Subcutaneous abdominal adipose tissue (tissue), 5 donors: ENCODE data around the gene NUTF2.
"Not testable (repeated sequence)": the region's sequence is repeated elsewhere in the genome, so short reads cannot be mapped to it uniquely, and the experiment has no call there.

Experiments
- H3K27ac ChIP-seq: one replicate; pipeline ENCODE4 v1.7.0; 2013; ENCODE audit warnings: low read depth, mild to moderate bottlenecking, inconsistent platforms, low read length, moderate library complexity
- H3K27me3 ChIP-seq, 5 donors: one replicate each; pipeline ENCODE4 v1.7.0; 2013; ENCODE audit warnings: low read length in 5 of 5, inconsistent platforms in 1 of 5; ENCODE audit not compliant: control insufficient read depth in 5 of 5, insufficient read depth in 4 of 5
- H3K36me3 ChIP-seq, 5 donors: one replicate each; pipeline ENCODE4 v1.7.0; 2013; ENCODE audit warnings: low read length in 5 of 5; ENCODE audit not compliant: control insufficient read depth in 5 of 5, insufficient read depth in 5 of 5
- H3K4me1 ChIP-seq, 5 donors: one replicate each; pipeline ENCODE4 v1.7.0; 2013; ENCODE audit warnings: low read length in 5 of 5, mild to moderate bottlenecking in 3 of 5, moderate library complexity in 1 of 5; ENCODE audit not compliant: control insufficient read depth in 5 of 5, insufficient read depth in 5 of 5
- H3K4me3 ChIP-seq, 5 donors: one replicate each; pipeline ENCODE4 v1.7.0; 2013; ENCODE audit warnings: low read length in 5 of 5, low read depth in 1 of 5
- H3K9ac ChIP-seq, 5 donors: one replicate each; pipeline ENCODE4 v1.7.0; 2013; ENCODE audit warnings: low read length in 5 of 5, mild to moderate bottlenecking in 4 of 5, moderate library complexity in 3 of 5
- H3K9me3 ChIP-seq, 5 donors: one replicate each; pipeline ENCODE4 v1.7.0; 2013; ENCODE audit warnings: low read length in 5 of 5; ENCODE audit not compliant: control insufficient read depth in 5 of 5
- donor health status: healthy.
- donor health status: healthy.
- donor health status: healthy.
- donor health status: healthy.
- donor health status: healthy.

The NUTF2 gene

DNA sequence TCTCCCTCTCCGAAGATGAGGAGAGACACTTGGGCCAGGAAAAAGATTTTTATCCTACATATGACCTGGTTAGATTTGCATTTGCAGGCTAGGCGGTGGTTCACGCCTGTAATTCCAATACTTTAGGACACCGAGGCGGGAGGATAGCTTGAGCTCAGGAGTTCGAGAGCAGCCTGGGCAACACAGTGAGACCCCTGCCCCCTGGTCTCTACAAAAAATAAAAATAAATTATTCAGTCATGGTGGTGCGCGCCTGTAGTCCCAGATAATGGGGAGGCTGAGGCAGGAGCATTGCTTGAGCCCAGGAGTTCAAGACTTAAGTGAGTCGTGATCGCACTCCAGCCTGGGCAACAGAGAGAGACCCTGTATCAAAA, 12.5 kb upstream of the NUTF2 start:
- Histone ChIP-seq H3K9ac (peak overlapping the region in 2 of 5 donors; percentile 88 to 93), H3K9me3 (no peaks in the 10 kb centered on the region), H3K4me1 (peaks cover 4 to 22% (median 18%) of the 10 kb centered on the region in 5 donors), H3K4me3 (peak overlapping the region; percentile 71 to 84 (median 80)), H3K27ac (no peak overlapping the region), H3K36me3 (peaks cover 0 to 31% (median 30%) of the 10 kb centered on the region in 5 donors), H3K27me3 (no peaks in the 10 kb centered on the region)

DNA sequence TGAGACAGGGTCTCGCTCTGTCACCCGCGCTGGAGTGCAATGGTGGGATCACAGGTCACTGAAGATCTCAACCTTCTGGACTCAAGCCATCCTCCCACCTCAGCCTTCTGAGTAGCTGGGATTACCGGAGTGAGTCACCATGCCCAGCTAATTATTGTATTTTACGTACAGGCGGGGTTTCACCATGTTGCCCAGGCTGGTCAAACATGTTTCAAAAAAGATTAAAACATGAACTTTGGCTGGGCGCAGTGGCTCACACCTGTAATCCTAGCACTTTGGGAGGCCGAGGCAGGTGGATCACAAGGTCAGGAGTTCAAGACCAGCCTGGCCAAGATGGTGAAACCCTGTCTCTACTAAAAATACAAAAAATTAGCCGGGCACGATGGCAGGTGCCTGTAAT, 9.5 kb upstream of the NUTF2 start:
- not testable (repeated sequence) for H3K4me3 ChIP-seq, H3K36me3 ChIP-seq, H3K27me3 ChIP-seq, H3K27ac ChIP-seq, H3K9me3 ChIP-seq, H3K9ac ChIP-seq
- H3K4me1 ChIP-seq = peaks cover 7 to 27% (median 25%) of the 10 kb centered on the region in 5 donors

DNA sequence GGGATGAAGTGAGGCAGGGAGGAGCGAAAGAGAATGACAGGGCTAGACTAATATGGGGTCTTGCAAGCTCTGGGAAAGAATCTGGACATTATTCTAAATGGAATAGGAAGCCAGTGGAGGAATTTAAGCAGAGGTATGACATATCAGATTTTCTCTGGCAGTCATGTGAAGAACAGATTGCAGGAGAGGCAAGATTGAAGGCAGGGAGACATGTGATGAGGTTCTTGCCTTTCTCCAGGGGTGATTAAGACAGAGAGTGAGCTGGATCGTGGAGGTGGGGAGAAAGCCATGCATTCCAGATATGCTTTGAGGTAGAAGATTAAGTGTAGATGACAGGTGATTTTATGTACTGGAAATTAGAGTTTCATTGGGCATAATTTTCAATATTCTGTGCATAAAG, 8.9 kb upstream of the NUTF2 start:
- no peak overlapping the region for H3K9ac ChIP-seq
- H3K36me3 ChIP-seq = no peaks in the 10 kb centered on the region
- H3K9me3 ChIP-seq = no peaks in the 10 kb centered on the region
- H3K4me3 ChIP-seq = no peak overlapping the region
- no peaks in the 10 kb centered on the region for H3K27me3 ChIP-seq
- H3K4me1 ChIP-seq = peaks cover 7 to 26% (median 22%) of the 10 kb centered on the region in 5 donors
- no peak overlapping the region for H3K27ac ChIP-seq

DNA sequence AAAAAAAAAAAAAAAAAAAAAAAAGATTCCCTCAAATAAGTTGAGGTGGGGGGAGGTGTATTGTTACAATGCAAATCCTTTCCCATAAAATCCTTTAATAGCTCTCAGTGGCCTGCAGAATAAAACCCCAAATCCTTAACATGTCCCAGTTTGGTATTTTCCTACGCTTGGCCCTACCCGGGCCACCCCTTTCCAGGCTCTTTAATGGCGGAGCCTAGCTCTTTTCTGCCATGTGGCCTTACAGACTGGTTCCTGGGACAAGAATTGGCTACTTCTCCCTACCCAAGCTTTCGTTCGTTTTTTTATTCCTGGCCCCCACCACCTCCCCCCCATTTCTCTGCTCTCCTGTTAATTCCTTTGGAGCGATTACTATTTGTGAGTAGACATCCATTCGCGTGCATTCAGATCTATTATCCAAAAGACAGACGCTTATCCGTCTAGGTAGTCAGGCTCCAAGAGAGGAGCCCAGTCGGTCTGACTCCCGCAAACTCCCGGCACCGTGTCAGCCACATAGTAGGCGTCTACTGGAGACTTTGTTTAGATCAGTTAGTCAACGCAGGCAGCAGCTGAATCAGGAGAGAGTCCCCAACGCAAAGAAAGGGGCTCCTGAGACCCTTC, 5.4 kb upstream of the NUTF2 start:
- H3K4me1 ChIP-seq = peaks cover 20 to 46% (median 45%) of the 10 kb centered on the region in 5 donors
- H3K9me3 ChIP-seq = no peaks in the 10 kb centered on the region
- H3K9ac ChIP-seq = peak overlapping the region in 4 of 5 donors; percentile 86 to 96 (median 92)
- H3K27me3 ChIP-seq = no peaks in the 10 kb centered on the region
- H3K27ac ChIP-seq = peak overlapping the region; percentile 97
- H3K4me3 ChIP-seq = peak overlapping the region; percentile 67 to 97 (median 82)
- peaks cover 0 to 2% (median 0%) of the 10 kb centered on the region in 5 donors for H3K36me3 ChIP-seq

DNA sequence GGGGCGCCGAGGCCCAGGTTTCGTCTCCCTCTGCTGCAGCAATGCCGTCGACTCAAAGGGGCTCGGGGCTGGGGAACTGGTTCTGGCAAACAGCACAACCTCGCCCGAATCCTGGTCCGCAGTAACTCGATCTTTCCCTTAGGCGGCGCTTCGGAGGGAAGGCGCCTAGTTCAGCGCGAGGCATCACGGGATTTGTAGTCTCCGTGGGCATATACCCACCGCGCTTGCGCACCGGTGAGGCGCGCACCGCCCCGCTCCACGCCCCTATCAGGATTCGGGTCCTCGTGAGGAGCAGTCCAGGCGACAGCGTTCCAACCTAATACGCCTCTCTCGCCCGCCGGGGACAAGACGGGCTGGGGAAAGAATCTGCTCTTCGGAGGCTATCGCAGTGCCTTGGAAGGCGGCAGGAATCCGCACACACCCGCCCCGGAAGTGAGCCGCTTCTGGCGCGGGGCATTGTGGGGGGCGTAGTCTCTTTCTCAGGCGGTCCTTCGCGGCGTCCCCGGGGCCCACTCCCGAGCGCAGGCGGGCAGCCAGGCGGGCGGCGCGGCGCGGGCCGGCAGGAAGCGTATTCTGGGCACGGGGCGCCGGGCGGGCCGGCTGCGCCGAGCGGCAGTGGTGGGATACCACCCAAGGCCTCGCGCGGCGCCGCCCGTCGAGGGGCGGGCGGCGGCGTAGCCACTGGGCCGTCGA, 4.8 kb upstream of the NUTF2 start, which contains the start of gene THAP11:
Gene THAP11 (plus strand): TSS at position 505 of the 693 bp plus-strand sequence. CDS start 235 bp downstream, outside the sequence.
- Histone ChIP-seq H3K4me1 (peaks cover 20 to 48% (median 46%) of the 10 kb centered on the region in 5 donors), H3K27ac (peak within 1 kb of the TSS; percentile 97), H3K4me3 (peak within 1 kb of the TSS; percentile 75 to 97 (median 86)), H3K9me3 (no peaks in the 10 kb centered on the region), H3K36me3 (peaks cover 0 to 2% (median 0%) of the 10 kb centered on the region in 5 donors), H3K27me3 (no peaks in the 10 kb centered on the region), H3K9ac (peak within 1 kb of the TSS; percentile 81 to 96 (median 90))

GRCh38 chr16:67842509-67843342, 4.0 kb upstream of the NUTF2 start:
- Histone ChIP-seq H3K27ac (peak overlapping the region; percentile 97), H3K27me3 (no peaks in the 10 kb centered on the region), H3K4me1 (peaks cover 20 to 54% (median 52%) of the 10 kb centered on the region in 5 donors), H3K9ac (peak overlapping the region; percentile 70 to 94 (median 81)), H3K36me3 (peaks cover 0 to 2% (median 0%) of the 10 kb centered on the region in 5 donors), H3K9me3 (no peaks in the 10 kb centered on the region), H3K4me3 (peak overlapping the region; percentile 75 to 97 (median 86))

DNA sequence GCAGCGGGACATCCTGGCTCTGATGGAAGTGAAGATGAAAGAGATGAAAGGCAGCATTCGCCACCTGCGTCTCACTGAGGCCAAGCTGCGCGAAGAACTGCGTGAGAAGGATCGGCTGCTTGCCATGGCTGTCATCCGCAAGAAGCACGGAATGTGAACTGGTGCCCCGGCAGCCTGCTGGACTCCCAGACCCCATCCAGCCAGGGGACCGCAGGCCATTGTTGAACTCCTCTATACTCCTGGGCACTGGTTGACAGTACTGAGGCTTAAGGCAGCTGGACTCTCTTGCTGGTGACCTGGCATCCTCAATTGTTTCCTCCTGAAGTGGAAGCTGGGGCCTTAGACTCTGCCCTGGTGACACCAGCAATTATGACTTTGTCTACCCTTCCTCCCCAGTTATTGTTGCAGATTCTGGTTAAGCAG, 3.4 kb upstream of the NUTF2 start:
- H3K9me3 ChIP-seq = no peaks in the 10 kb centered on the region
- peaks cover 0 to 2% (median 0%) of the 10 kb centered on the region in 5 donors for H3K36me3 ChIP-seq
- no peaks in the 10 kb centered on the region for H3K27me3 ChIP-seq
- peak overlapping the region; percentile 62 to 86 (median 79) for H3K9ac ChIP-seq
- peak overlapping the region; percentile 97 for H3K27ac ChIP-seq
- H3K4me3 ChIP-seq = peak overlapping the region; percentile 75 to 97 (median 86)
- H3K4me1 ChIP-seq = peaks cover 22 to 60% (median 58%) of the 10 kb centered on the region in 5 donors

GRCh38 chr16:67844497-67844896, 2.2 kb upstream of the NUTF2 start:
- H3K9ac ChIP-seq = peak overlapping the region in 1 of 5 donors; percentile 79
- H3K9me3 ChIP-seq = no peaks in the 10 kb centered on the region
- no peaks in the 10 kb centered on the region for H3K27me3 ChIP-seq
- H3K36me3 ChIP-seq = peaks cover 0 to 2% (median 0%) of the 10 kb centered on the region in 5 donors
- no peak overlapping the region for H3K4me3 ChIP-seq
- peaks cover 22 to 63% (median 60%) of the 10 kb centered on the region in 5 donors for H3K4me1 ChIP-seq
- peak overlapping the region; percentile 93 for H3K27ac ChIP-seq

DNA sequence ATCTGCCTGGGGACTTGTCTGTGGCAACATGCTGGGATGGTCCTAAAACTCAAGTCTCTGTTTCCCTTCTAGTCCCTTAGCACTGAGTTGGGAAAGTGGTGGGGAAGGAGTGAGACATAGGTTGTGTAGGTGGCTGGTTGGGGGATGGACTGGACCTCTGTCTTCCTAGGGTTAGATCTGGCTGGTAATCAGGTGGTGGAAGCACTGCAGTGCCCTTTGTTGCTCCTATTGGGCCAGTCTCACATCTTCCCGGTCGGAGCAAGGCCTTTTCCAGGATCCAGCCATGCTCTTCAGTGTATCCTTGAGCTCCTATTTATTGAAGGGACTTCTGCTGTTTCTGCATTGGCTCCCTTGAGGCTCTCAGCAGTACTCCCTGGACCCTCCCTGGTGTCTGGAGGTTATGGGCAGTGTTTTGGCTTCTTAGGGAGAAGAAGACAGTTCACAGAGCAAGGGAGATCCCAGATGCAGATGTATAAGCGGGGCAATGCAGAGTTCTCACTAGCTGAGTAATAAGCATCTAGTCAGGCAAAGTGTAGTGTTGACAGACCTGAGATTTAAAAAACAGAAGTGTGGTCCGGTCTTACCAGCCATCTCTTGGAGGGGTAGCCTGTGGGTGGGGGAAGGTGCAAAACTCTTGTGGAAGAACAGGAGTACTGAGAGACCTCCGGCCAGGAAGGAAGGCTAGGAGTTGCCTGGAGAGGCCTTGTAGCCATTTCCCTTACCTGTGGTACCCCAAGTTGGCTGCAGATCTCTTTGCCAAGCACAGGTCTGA, 1.3 kb upstream of the NUTF2 start:
- H3K4me3 ChIP-seq = peak overlapping the region; percentile 67 to 94 (median 82)
- peak overlapping the region; percentile 93 for H3K27ac ChIP-seq
- H3K4me1 ChIP-seq = peaks cover 22 to 63% (median 60%) of the 10 kb centered on the region in 5 donors
- H3K9ac ChIP-seq = peak overlapping the region; percentile 39 to 97 (median 82)
- H3K27me3 ChIP-seq = no peaks in the 10 kb centered on the region
- peaks cover 0 to 2% (median 0%) of the 10 kb centered on the region in 5 donors for H3K36me3 ChIP-seq
- H3K9me3 ChIP-seq = no peaks in the 10 kb centered on the region
